GM12891 (cell line): ENCODE results near the gene GPR85.

Experiments
- POLR2A ChIP-seq: IDR thresholded peaks from 2 replicates; pipeline ENCODE4 v1.6.1; 2011; ENCODE audit warnings: low read depth, low read length, control low read depth
- POLR2AphosphoS5 ChIP-seq: IDR thresholded peaks from 2 replicates; pipeline ENCODE4 v1.6.1; 2011; ENCODE audit warnings: low read depth, low read length, control low read depth

GRCh38 chr7:113120647-113121046 lies 34.0 kb upstream of the GPR85 start:
- no peak for TF ChIP-seq POLR2A
- no peak for TF ChIP-seq POLR2AphosphoS5
